H9 (cell line): Measurements from ENCODE around the gene ATP13A2. TPM values are rescaled to one million over a fixed set of nuclear protein-coding genes. Genes with fewer than 3 reads are reported as not detected.

Experiments used
- DNase-seq: peaks from one replicate; pipeline ENCODE4 v3.0.0-alpha.2; 2017
- H2AFZ ChIP-seq: one replicate; pipeline ENCODE4 v1.6.1; 2013; ENCODE audit warnings: mild to moderate bottlenecking, low read length, control low read depth, moderate library complexity
- H2AK5ac ChIP-seq: 2 replicates; pipeline ENCODE4 v1.6.1; 2013; ENCODE audit warnings: low read length, control low read depth, mixed read lengths; ENCODE audit not compliant: insufficient read length
- H2BK120ac ChIP-seq: one replicate; pipeline ENCODE4 v1.6.1; 2013; ENCODE audit warnings: low read depth, mild to moderate bottlenecking, low read length, control low read depth, inconsistent platforms; ENCODE audit not compliant: poor library complexity, severe bottlenecking
- H2BK12ac ChIP-seq: 2 replicates; pipeline ENCODE4 v1.6.1; 2013; ENCODE audit warnings: low read length, control low read depth, mixed read lengths, low read depth; ENCODE audit not compliant: insufficient read length
- H2BK15ac ChIP-seq: 2 replicates; pipeline ENCODE4 v1.6.1; 2013; ENCODE audit warnings: low read depth, low read length, control low read depth
- H2BK20ac ChIP-seq: one replicate; pipeline ENCODE4 v1.6.1; 2013; ENCODE audit warnings: low read depth, mild to moderate bottlenecking, low read length, control low read depth, inconsistent platforms; ENCODE audit not compliant: poor library complexity, severe bottlenecking
- H2BK5ac ChIP-seq: 2 replicates; pipeline ENCODE4 v1.6.1; 2013; ENCODE audit warnings: low read length, control low read depth, mixed read lengths; ENCODE audit not compliant: insufficient read length
- H3K14ac ChIP-seq: 2 replicates; pipeline ENCODE4 v1.6.1; 2013; ENCODE audit warnings: low read length, control low read depth; ENCODE audit not compliant: insufficient read depth
- H3K18ac ChIP-seq: 2 replicates; pipeline ENCODE4 v1.6.1; 2013; ENCODE audit warnings: low read depth, mild to moderate bottlenecking, mixed read lengths, low read length, control low read depth; ENCODE audit not compliant: insufficient read length
- H3K23ac ChIP-seq: 2 replicates; pipeline ENCODE4 v1.6.1; 2013; ENCODE audit warnings: low read length, control low read depth, mixed read lengths, low read depth; ENCODE audit not compliant: insufficient read length
- H3K23me2 ChIP-seq: 2 replicates; pipeline ENCODE4 v1.6.1; 2013; ENCODE audit warnings: low read depth, mild to moderate bottlenecking, mixed read lengths, low read length, control low read depth; ENCODE audit not compliant: insufficient read length, poor library complexity, severe bottlenecking
- H3K27ac ChIP-seq: 2 replicates; pipeline ENCODE4 v1.5.1; 2013; ENCODE audit warnings: low read length, control low read depth, mixed read lengths, low read depth; ENCODE audit not compliant: insufficient read length
- H3K27me3 ChIP-seq: 2 replicates; pipeline ENCODE4 v1.6.1; 2013; ENCODE audit warnings: low read length, control low read depth, inconsistent platforms; ENCODE audit not compliant: insufficient read depth
- H3K4ac ChIP-seq: 2 replicates; pipeline ENCODE4 v1.6.1; 2013; ENCODE audit warnings: low read depth, mild to moderate bottlenecking, control low read depth, inconsistent platforms, low read length, moderate library complexity
- H3K4me1 ChIP-seq: 2 replicates; pipeline ENCODE4 v1.6.1; 2013; ENCODE audit warnings: low read length, control low read depth, inconsistent platforms; ENCODE audit not compliant: insufficient read depth
- H3K4me2 ChIP-seq: 2 replicates; pipeline ENCODE4 v1.6.1; 2013; ENCODE audit warnings: low read length, control low read depth, mixed read lengths; ENCODE audit not compliant: insufficient read length, insufficient read depth
- H3K56ac ChIP-seq: 2 replicates; pipeline ENCODE4 v1.6.1; 2013; ENCODE audit warnings: low read depth, mild to moderate bottlenecking, mixed read lengths, low read length, control low read depth; ENCODE audit not compliant: insufficient read length
- H3K79me1 ChIP-seq: 2 replicates; pipeline ENCODE4 v1.6.1; 2013; ENCODE audit warnings: low read depth, mild to moderate bottlenecking, moderate library complexity, low read length, control low read depth, inconsistent platforms; ENCODE audit not compliant: insufficient read depth, poor library complexity, severe bottlenecking
- H3K79me2 ChIP-seq: 2 replicates; pipeline ENCODE4 v1.6.1; 2013; ENCODE audit warnings: low read length, control low read depth, inconsistent platforms; ENCODE audit not compliant: insufficient read depth
- H3K9ac ChIP-seq: 2 replicates; pipeline ENCODE4 v1.6.1; 2013; ENCODE audit warnings: low read length, control low read depth, mixed read lengths; ENCODE audit not compliant: insufficient read length; ENCODE audit errors: extremely low read depth
- H3K9me3 ChIP-seq: one replicate; pipeline ENCODE4 v1.6.1; 2013; ENCODE audit warnings: low read depth, low read length, inconsistent platforms; ENCODE audit not compliant: control insufficient read depth
- H3T11ph ChIP-seq: one replicate; pipeline ENCODE4 v1.6.1; 2013; ENCODE audit warnings: mild to moderate bottlenecking, low read length, control low read depth, inconsistent platforms
- H4K20me1 ChIP-seq: one replicate; pipeline ENCODE4 v1.6.1; 2013; ENCODE audit not compliant: control insufficient read depth, insufficient read length, insufficient read depth
- H4K5ac ChIP-seq: 2 replicates; pipeline ENCODE4 v1.6.1; 2013; ENCODE audit warnings: low read depth, mild to moderate bottlenecking, mixed read lengths, low read length, control low read depth; ENCODE audit not compliant: insufficient read length
- H4K8ac ChIP-seq: replicated peaks from 2 replicates; pipeline ENCODE4 v1.6.1; 2013; ENCODE audit warnings: low read length, control low read depth, mixed read lengths, low read depth; ENCODE audit not compliant: insufficient read length
- H4K91ac ChIP-seq: 2 replicates; pipeline ENCODE4 v1.6.1; 2013; ENCODE audit warnings: low read depth, mild to moderate bottlenecking, moderate library complexity, mixed read lengths, low read length, control low read depth; ENCODE audit not compliant: insufficient read length
- H3K27ac Mint-ChIP-seq, 3 experiments: 2 replicates in 2 of 3; 3 replicates in 1 of 3; pipeline ENCODE4 v1.8.0; 2020 to 2021; ENCODE audit warnings: mixed read lengths in 3 of 3, mild to moderate bottlenecking in 1 of 3, moderate library complexity in 1 of 3
- H3K27me3 Mint-ChIP-seq: 2 replicates; pipeline ENCODE4 v1.8.0; 2021; ENCODE audit warnings: low read depth, mild to moderate bottlenecking, moderate library complexity, mixed read lengths
- H3K36me3 Mint-ChIP-seq, 3 experiments: 2 replicates in 2 of 3; 3 replicates in 1 of 3; pipeline ENCODE4 v1.8.0; 2020 to 2021; ENCODE audit warnings: low read depth in 3 of 3, mixed read lengths in 3 of 3; ENCODE audit not compliant: insufficient read depth in 1 of 3
- H3K4me1 Mint-ChIP-seq, 2 experiments: 2 replicates each; pipeline ENCODE4 v1.8.0; 2020; ENCODE audit warnings: mixed read lengths in 2 of 2
- H3K4me3 Mint-ChIP-seq, 2 experiments: 2 replicates in 1 of 2; 3 replicates in 1 of 2; pipeline ENCODE4 v1.8.0; 2020 to 2021; ENCODE audit warnings: mild to moderate bottlenecking in 2 of 2, mixed read lengths in 2 of 2, moderate library complexity in 1 of 2
- H3K9me3 Mint-ChIP-seq, 2 experiments: 2 replicates in 1 of 2; 3 replicates in 1 of 2; pipeline ENCODE4 v1.8.0; 2020; ENCODE audit warnings: mild to moderate bottlenecking in 2 of 2, mixed read lengths in 2 of 2, moderate library complexity in 1 of 2
- WGBS: extraction: QIAGEN DNeasy Blood & Tissue Kit; methylation state at CpG from one replicate; pipeline ENCODE4 v1.1.7; 2013; ENCODE audit warnings: missing lambda C conversion rate, low lambda C conversion rate, mixed read lengths; ENCODE audit not compliant: insufficient read length; ENCODE audit errors: extremely low coverage; 5-methylcytosine and 5-hydroxymethylcytosine counted together
- total RNA-seq: library from RNA; stranded (reverse); gene quantifications from 2 replicates; pipeline ENCODE4 v1.2.1, GENCODE V29; 2021
- TF ChIP-seq, protein P1 (sequence below): fragments of 200-600 bp; sonication (generic); conservative IDR thresholded peaks from 3 replicates; pipeline ENCODE4 v1.8.0; 2021; ENCODE audit warnings: antibody characterized with exemption, mild to moderate bottlenecking

Gene ATP13A2
- total RNA-seq, 1 experiment from 2014 or later: 53.6 TPM

- Mint-ChIP-seq H3K27ac (no peak overlapping the region; a peak in 2 of 7 replicates), H3K4me1 (peaks cover 0 to 5% of the 10 kb centered on the region in 2 experiments; a peak in 1 of 4 replicates), H3K27me3 (no peaks in the 10 kb centered on the region), H3K36me3 (peaks cover 27 to 90% (median 78%) of the 10 kb centered on the region in 3 experiments; a peak in 6 of 7 replicates), H3K9me3 (no peaks in the 10 kb centered on the region), H3K4me3 (no peak overlapping the region)
- Histone ChIP-seq H3K27me3 (no peaks in the 10 kb centered on the region), H4K20me1 (no peaks in the 10 kb centered on the region), H3K4me2 (no peak overlapping the region), H2BK120ac (no peak overlapping the region), H4K8ac (no peak overlapping the region), H2BK15ac (no peak overlapping the region), H3K4me1 (no peaks in the 10 kb centered on the region), H3K79me1 (no peaks in the 10 kb centered on the region), H3K4ac (no peak overlapping the region), H3K14ac (no peak overlapping the region), H3K27ac (no peak overlapping the region), H2AK5ac (no peak overlapping the region), H3K79me2 (no peaks in the 10 kb centered on the region), H4K91ac (no peak overlapping the region), H4K5ac (no peak overlapping the region), H3K9ac (no peak overlapping the region), H2BK12ac (no peak overlapping the region), H3K18ac (no peak overlapping the region), H3K56ac (no peak overlapping the region), H2BK5ac (no peak overlapping the region), H3K23me2 (no peaks in the 10 kb centered on the region), H3T11ph (no peak overlapping the region), H3K9me3 (no peaks in the 10 kb centered on the region), H2BK20ac (no peak overlapping the region), H2AFZ (no peak overlapping the region), H3K23ac (no peak overlapping the region)
- no CpG with 5 or more reads among the region's 4 CpGs for WGBS
- no peak for DNase-seq
- TF ChIP-seq, protein P1, sequence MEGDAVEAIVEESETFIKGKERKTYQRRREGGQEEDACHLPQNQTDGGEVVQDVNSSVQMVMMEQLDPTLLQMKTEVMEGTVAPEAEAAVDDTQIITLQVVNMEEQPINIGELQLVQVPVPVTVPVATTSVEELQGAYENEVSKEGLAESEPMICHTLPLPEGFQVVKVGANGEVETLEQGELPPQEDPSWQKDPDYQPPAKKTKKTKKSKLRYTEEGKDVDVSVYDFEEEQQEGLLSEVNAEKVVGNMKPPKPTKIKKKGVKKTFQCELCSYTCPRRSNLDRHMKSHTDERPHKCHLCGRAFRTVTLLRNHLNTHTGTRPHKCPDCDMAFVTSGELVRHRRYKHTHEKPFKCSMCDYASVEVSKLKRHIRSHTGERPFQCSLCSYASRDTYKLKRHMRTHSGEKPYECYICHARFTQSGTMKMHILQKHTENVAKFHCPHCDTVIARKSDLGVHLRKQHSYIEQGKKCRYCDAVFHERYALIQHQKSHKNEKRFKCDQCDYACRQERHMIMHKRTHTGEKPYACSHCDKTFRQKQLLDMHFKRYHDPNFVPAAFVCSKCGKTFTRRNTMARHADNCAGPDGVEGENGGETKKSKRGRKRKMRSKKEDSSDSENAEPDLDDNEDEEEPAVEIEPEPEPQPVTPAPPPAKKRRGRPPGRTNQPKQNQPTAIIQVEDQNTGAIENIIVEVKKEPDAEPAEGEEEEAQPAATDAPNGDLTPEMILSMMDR: no peak
Observed at GRCh38 chr1:17023102-17023501, 11.4 kb upstream of the ATP13A2 start.
